T-cell (primary cell): ENCODE data around the gene XIRP1. TPM values are rescaled to one million over a fixed set of nuclear protein-coding genes. Genes with fewer than 3 reads are reported as not detected.

Experiments used
- ATAC-seq, 4 experiments: fragments of 200-7000 bp in 3 of 4; fragments of 150-1000 bp in 1 of 4; cut with Tn5 transposase; replicated peaks in 1 of 4; 1 replicate in 3 of 4; 2 replicates in 1 of 4; pipeline ENCODE4 v1.10.0; 2021; ENCODE audit warnings: moderate library complexity in 3 of 4, mild to moderate bottlenecking in 2 of 4, moderate number of reproducible peaks in 1 of 4
- CTCF ChIA-PET, 2 donors: fragments of 300-600 bp; sonication (Branson Sonifier 250); formaldehyde crosslinking; loops; one replicate each; lab custom pipeline; 2022; ENCODE audit warnings: antibody characterized with exemption in 2 of 2; lab: Charles Lee
- POLR2A ChIA-PET, 2 donors: fragments of 300-600 bp; sonication (Branson Sonifier 250); formaldehyde crosslinking; loops; one replicate each; lab custom pipeline; 2022; ENCODE audit warnings: antibody characterized with exemption in 2 of 2; lab: Charles Lee
- DNase-seq, 35 experiments: peaks; one replicate each; pipeline versions ENCODE4 v3.0.0 to v3.0.0-alpha.2; 2013 to 2023
- H3K27ac ChIP-seq: one replicate; pipeline ENCODE4 v1.5.1; 2013; ENCODE audit warnings: low read length
- H3K27me3 ChIP-seq, 2 experiments: replicated peaks in 1 of 2; 1 replicate in 1 of 2; 2 replicates in 1 of 2; pipeline versions ENCODE4 v1.6.1 to v1.7.0; 2013; ENCODE audit warnings: low read length in 1 of 2, mixed read lengths in 1 of 2; ENCODE audit not compliant: control insufficient read depth in 2 of 2, insufficient read depth in 2 of 2; ENCODE audit errors: extremely low read depth in 1 of 2
- H3K36me3 ChIP-seq, 2 donors: 1 replicate in 1 of 2; 2 replicates in 1 of 2; pipeline versions ENCODE4 v1.6.1 to v1.7.0; 2013; ENCODE audit warnings: low read length in 1 of 2; ENCODE audit not compliant: control insufficient read depth in 2 of 2, insufficient read depth in 1 of 2; ENCODE audit errors: extremely low read depth in 1 of 2
- H3K4me1 ChIP-seq, 2 experiments: 1 replicate in 1 of 2; 2 replicates in 1 of 2; pipeline versions ENCODE4 v1.6.1 to v1.7.0; 2013; ENCODE audit warnings: low read length in 2 of 2, mixed read lengths in 1 of 2; ENCODE audit not compliant: insufficient read depth in 2 of 2, control insufficient read depth in 1 of 2; ENCODE audit errors: extremely low read depth in 1 of 2
- H3K4me3 ChIP-seq, 2 donors: 1 replicate in 1 of 2; 2 replicates in 1 of 2; pipeline versions ENCODE4 v1.5.1 to v1.7.0; 2013; ENCODE audit warnings: mild to moderate bottlenecking in 2 of 2, low read length in 1 of 2, moderate library complexity in 1 of 2; ENCODE audit not compliant: control insufficient read depth in 1 of 2; ENCODE audit errors: extremely low read depth in 1 of 2
- H3K9me3 ChIP-seq: 2 replicates; pipeline ENCODE4 v1.7.0; 2013
- H3K27ac Mint-ChIP-seq, 2 donors: one replicate each; pipeline ENCODE4 v1.8.0; 2020 to 2021; ENCODE audit warnings: mild to moderate bottlenecking in 2 of 2, mixed read lengths in 2 of 2
- H3K27me3 Mint-ChIP-seq, 2 donors: one replicate each; pipeline ENCODE4 v1.8.0; 2021 to 2022; ENCODE audit warnings: mixed read lengths in 2 of 2
- H3K36me3 Mint-ChIP-seq: one replicate; pipeline ENCODE4 v1.8.0; 2021; ENCODE audit warnings: mixed read lengths
- H3K4me1 Mint-ChIP-seq, 3 donors: one replicate each; pipeline ENCODE4 v1.8.0; 2020 to 2022; ENCODE audit warnings: mixed read lengths in 3 of 3, mild to moderate bottlenecking in 1 of 3
- H3K4me3 Mint-ChIP-seq, 3 donors: one replicate each; pipeline ENCODE4 v1.8.0; 2020 to 2022; ENCODE audit warnings: mild to moderate bottlenecking in 3 of 3, mixed read lengths in 3 of 3, moderate library complexity in 3 of 3
- H3K9me3 Mint-ChIP-seq, 3 donors: one replicate each; pipeline ENCODE4 v1.8.0; 2020 to 2022; ENCODE audit warnings: mixed read lengths in 3 of 3
- WGBS: methylation state at CpG from one replicate; pipeline ENCODE4 v1.1.5; 2013; ENCODE audit warnings: missing lambda C conversion rate; ENCODE audit not compliant: insufficient coverage; 5-methylcytosine and 5-hydroxymethylcytosine counted together
- total RNA-seq, 35 experiments: library from RNA in 6 of 35; stranded (reverse) in 6 of 35; fragments of 120-200 nt in 1 of 35; gene quantifications; one replicate each; pipeline versions ENCODE4 v1.2.1 to v1.2.4 and lab custom pipeline; 2013 to 2026

Gene XIRP1
- total RNA-seq, 5 donors from 2014 or later (not counting 1 experiment from before 2014, with no cell fraction given) = not detected

DNA sequence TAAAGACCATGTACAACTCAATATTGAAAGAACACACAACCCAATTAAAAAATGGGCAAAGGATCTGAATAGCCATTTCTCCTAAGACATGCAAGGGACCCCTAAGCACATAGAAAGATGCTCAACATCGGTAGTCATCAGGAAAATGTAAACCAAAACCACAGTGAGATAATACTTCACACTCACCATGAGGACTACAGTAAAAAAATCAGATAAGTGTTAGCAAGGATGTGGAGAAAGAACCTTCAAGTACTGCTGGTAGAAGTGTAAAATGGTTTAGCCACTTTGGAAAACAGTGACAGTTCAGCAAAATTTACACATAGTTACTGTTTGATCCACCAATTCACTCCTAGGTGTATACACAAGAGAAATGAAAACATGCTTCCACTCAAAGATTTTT, 30.1 kb upstream of the XIRP1 start:
- peaks cover 0 to 6% of the 10 kb centered on the region in 2 experiments for H3K27me3 ChIP-seq
- H3K4me1 ChIP-seq = peaks cover 3 to 20% of the 10 kb centered on the region in 2 experiments
- Mint-ChIP-seq H3K4me1 (peaks cover 2 to 23% (median 12%) of the 10 kb centered on the region in 3 donors), H3K4me3 (no peak overlapping the region), H3K27ac (no peak overlapping the region), H3K9me3 (no peaks in the 10 kb centered on the region), H3K36me3 (no peaks in the 10 kb centered on the region), H3K27me3 (peaks cover 4 to 9% of the 10 kb centered on the region in 2 donors)
- H3K4me3 ChIP-seq = no peak overlapping the region
- no peak overlapping the region for H3K27ac ChIP-seq
- H3K36me3 ChIP-seq = no peaks in the 10 kb centered on the region
- DNase-seq (peak in 1 of 35 experiments; percentile 40), ATAC-seq (peak in 1 of 4 experiments; percentile 36)
- H3K9me3 ChIP-seq = no peaks in the 10 kb centered on the region
- POLR2A ChIA-PET = no interaction called here
- no CpG with 5 or more reads among the region's 1 CpG for WGBS
- CTCF ChIA-PET = no interaction called here

GRCh38 chr3:39221141-39221530, 28.7 kb upstream of the XIRP1 start:
- Histone ChIP-seq H3K27me3 (peaks cover 0 to 9% of the 10 kb centered on the region in 2 experiments), H3K4me1 (peaks cover 3 to 26% of the 10 kb centered on the region in 2 experiments), H3K9me3 (no peaks in the 10 kb centered on the region), H3K27ac (no peak overlapping the region), H3K36me3 (no peaks in the 10 kb centered on the region), H3K4me3 (no peak overlapping the region)
- Mint-ChIP-seq H3K9me3 (no peaks in the 10 kb centered on the region), H3K4me3 (no peak overlapping the region), H3K4me1 (peaks cover 2 to 29% (median 19%) of the 10 kb centered on the region in 3 donors), H3K27me3 (peaks cover 4 to 9% of the 10 kb centered on the region in 2 donors), H3K36me3 (no peaks in the 10 kb centered on the region), H3K27ac (peak overlapping the region in 1 of 2 donors; percentile 77)
- no peak for ATAC-seq
- no peak for DNase-seq
- POLR2A ChIA-PET = no interaction called here
- CTCF ChIA-PET = no interaction called here

GRCh38 chr3:39220407-39221140, 28.2 kb upstream of the XIRP1 start:
- Histone ChIP-seq H3K27ac (no peak overlapping the region), H3K4me3 (no peak overlapping the region), H3K9me3 (no peaks in the 10 kb centered on the region), H3K36me3 (no peaks in the 10 kb centered on the region), H3K27me3 (peaks cover 0 to 9% of the 10 kb centered on the region in 2 experiments), H3K4me1 (peaks cover 3 to 26% of the 10 kb centered on the region in 2 experiments)
- Mint-ChIP-seq H3K9me3 (no peaks in the 10 kb centered on the region), H3K4me1 (peaks cover 2 to 30% (median 19%) of the 10 kb centered on the region in 3 donors), H3K4me3 (no peak overlapping the region), H3K27ac (peak overlapping the region in 1 of 2 donors; percentile 77), H3K36me3 (no peaks in the 10 kb centered on the region), H3K27me3 (peaks cover 4 to 9% of the 10 kb centered on the region in 2 donors)
- ChIA-PET CTCF (no interaction called here), POLR2A (no interaction called here)
- no peak for DNase-seq
- ATAC-seq = peak in 1 of 4 experiments; percentile 35
- WGBS = 100% methylated on average over 1 of the region's 6 CpGs

- no peaks in the 10 kb centered on the region for H3K36me3 Mint-ChIP-seq
- Histone ChIP-seq H3K27ac (no peak overlapping the region), H3K27me3 (peaks cover 0 to 9% of the 10 kb centered on the region in 2 experiments), H3K36me3 (no peaks in the 10 kb centered on the region), H3K4me3 (no peak overlapping the region), H3K4me1 (peaks cover 3 to 23% of the 10 kb centered on the region in 2 experiments), H3K9me3 (no peaks in the 10 kb centered on the region)
- WGBS = 66% methylated on average over 2 of the region's 3 CpGs
- H3K27ac Mint-ChIP-seq = no peak overlapping the region
- no peak for ATAC-seq
- ChIA-PET POLR2A (interaction anchor here in 1 of 2 donors (0.6 kb wide), 1 partner anchor 165 kb away, joined by 4 read pairs; no protein-coding TSS in a partner anchor), CTCF (interaction anchor here in 1 of 2 donors (1.6 kb wide), 1 partner anchor 48 kb away, joined by 3 read pairs; no protein-coding TSS in a partner anchor)
- H3K27me3 Mint-ChIP-seq = peaks cover 4 to 9% of the 10 kb centered on the region in 2 donors
- DNase-seq = no peak
- peaks cover 2 to 24% (median 19%) of the 10 kb centered on the region in 3 donors for H3K4me1 Mint-ChIP-seq
- H3K9me3 Mint-ChIP-seq = no peaks in the 10 kb centered on the region
- no peak overlapping the region for H3K4me3 Mint-ChIP-seq
Measured at GRCh38 chr3:39219702-39220101, 27.3 kb upstream of the XIRP1 start.

DNA sequence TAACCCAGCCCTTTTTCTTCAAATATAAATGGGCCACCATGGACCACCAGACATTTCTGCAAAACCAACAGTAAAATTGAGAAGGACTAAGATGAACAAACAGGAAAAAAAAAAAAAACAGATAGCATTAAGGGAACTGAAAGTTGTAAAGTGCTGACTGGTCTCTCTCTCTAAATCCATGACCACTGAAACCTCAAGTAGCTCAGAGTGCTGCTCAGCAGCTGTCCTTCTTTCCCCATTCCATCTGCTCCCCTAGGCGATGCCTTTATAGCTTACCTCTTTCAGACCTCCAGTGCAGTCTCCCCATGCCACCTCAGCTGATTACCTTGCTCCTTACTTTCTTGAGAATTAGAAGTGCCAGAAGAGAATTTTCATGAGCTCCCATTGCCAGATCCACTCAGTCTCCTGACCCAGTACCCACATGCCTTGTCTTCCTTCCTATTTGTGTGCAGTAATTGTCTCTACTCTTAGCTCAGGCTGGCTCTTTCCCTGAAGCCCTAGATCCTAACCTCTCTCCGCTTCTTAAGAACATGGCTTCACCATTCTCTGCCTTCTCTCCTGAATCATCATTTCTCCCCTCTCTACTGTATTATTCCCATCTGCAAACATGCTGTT, 23.9 kb upstream of the XIRP1 start:
- Histone ChIP-seq H3K36me3 (no peaks in the 10 kb centered on the region), H3K4me3 (no peak overlapping the region), H3K27ac (no peak overlapping the region), H3K4me1 (peaks cover 3 to 20% of the 10 kb centered on the region in 2 experiments), H3K9me3 (no peaks in the 10 kb centered on the region), H3K27me3 (peaks cover 0 to 9% of the 10 kb centered on the region in 2 experiments)
- Mint-ChIP-seq H3K27ac (no peak overlapping the region), H3K36me3 (no peaks in the 10 kb centered on the region), H3K27me3 (peaks cover 5 to 6% of the 10 kb centered on the region in 2 donors), H3K4me1 (peaks cover 2 to 17% (median 12%) of the 10 kb centered on the region in 3 donors), H3K9me3 (no peaks in the 10 kb centered on the region), H3K4me3 (no peak overlapping the region)
- DNase-seq (no peak), ATAC-seq (no peak)
- WGBS = 75% methylated on average over 2 of the region's 2 CpGs
- CTCF ChIA-PET = interaction anchor here (0.6 to 1.9 kb wide), 4 partner anchors 26 to 78 kb away, joined by 3 to 7 read pairs (median 4); no protein-coding TSS in a partner anchor
- POLR2A ChIA-PET = no interaction called here

- no peaks in the 10 kb centered on the region for H3K9me3 ChIP-seq
- Mint-ChIP-seq H3K27ac (no peak overlapping the region), H3K27me3 (peaks cover 2% of the 10 kb centered on the region in 2 donors), H3K4me1 (peaks cover under 1 to 20% (median 7%) of the 10 kb centered on the region in 3 donors), H3K4me3 (no peak overlapping the region), H3K9me3 (no peaks in the 10 kb centered on the region), H3K36me3 (no peaks in the 10 kb centered on the region)
- ATAC-seq (no peak), DNase-seq (no peak)
- no peaks in the 10 kb centered on the region for H3K36me3 ChIP-seq
- POLR2A ChIA-PET = no interaction called here
- no CpG with 5 or more reads among the region's 2 CpGs for WGBS
- CTCF ChIA-PET = no interaction called here
- no peak overlapping the region for H3K4me3 ChIP-seq
- no peak overlapping the region for H3K27ac ChIP-seq
- peaks cover 2 to 10% of the 10 kb centered on the region in 2 experiments for H3K4me1 ChIP-seq
- H3K27me3 ChIP-seq = peaks cover 0 to 3% of the 10 kb centered on the region in 2 experiments
Measured at GRCh38 chr3:39213613-39214012, 21.2 kb upstream of the XIRP1 start.
